ENCODE measurements around the gene SART3.

DNA sequence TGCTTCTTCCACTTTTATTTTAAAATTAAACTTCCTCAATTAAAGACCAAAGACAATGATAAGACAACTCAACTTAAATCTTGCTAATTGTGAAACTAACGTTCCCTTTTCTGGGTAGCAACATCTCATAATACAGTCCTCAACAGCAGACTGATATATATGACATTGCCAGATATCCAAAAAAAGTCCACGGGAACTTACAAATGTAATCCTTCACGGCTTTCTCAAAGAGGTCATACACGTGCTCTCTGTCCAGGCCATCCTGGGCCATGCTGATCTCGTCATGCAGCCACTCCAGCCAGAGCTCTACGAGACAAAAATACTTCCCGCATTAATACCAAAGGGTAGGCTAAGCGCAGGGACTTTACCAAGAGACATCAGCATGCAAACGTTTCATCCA, 13.3 kb downstream of the SART3 start:
- TF ChIP-seq POLR2A (IDR thresholded peaks at IDR 0.05), result no peak
- TF ChIP-seq, protein P1, sequence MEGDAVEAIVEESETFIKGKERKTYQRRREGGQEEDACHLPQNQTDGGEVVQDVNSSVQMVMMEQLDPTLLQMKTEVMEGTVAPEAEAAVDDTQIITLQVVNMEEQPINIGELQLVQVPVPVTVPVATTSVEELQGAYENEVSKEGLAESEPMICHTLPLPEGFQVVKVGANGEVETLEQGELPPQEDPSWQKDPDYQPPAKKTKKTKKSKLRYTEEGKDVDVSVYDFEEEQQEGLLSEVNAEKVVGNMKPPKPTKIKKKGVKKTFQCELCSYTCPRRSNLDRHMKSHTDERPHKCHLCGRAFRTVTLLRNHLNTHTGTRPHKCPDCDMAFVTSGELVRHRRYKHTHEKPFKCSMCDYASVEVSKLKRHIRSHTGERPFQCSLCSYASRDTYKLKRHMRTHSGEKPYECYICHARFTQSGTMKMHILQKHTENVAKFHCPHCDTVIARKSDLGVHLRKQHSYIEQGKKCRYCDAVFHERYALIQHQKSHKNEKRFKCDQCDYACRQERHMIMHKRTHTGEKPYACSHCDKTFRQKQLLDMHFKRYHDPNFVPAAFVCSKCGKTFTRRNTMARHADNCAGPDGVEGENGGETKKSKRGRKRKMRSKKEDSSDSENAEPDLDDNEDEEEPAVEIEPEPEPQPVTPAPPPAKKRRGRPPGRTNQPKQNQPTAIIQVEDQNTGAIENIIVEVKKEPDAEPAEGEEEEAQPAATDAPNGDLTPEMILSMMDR (IDR thresholded peaks at IDR 0.05), result no peak

Measured in esophagus squamous epithelium (tissue), 4 donors.